ENCODE data around the gene TULP1.
A peak's percentile ranks its signal among the peaks of the same experiment; 100 is the strongest.

The TULP1 gene

GRCh38 chr6:35498422-35499067 is 14.2 kb downstream of the TULP1 start:
- peak in 1 of 2 donors; percentile 36 for DNase-seq
- peak overlapping the region; percentile 98 for H3K27ac ChIP-seq (ENCODE audit: low read depth, low read length)
- H4K91ac ChIP-seq (ENCODE audit: low read depth, low read length) = peak overlapping the region; percentile 97
- no peaks in the 10 kb centered on the region for H3K27me3 ChIP-seq (ENCODE audit: insufficient read depth, low read length)
- H3K18ac ChIP-seq (ENCODE audit: low read length) = peak overlapping the region; percentile 95
- H3K79me1 ChIP-seq (ENCODE audit: low read length) = peaks cover 47% of the 10 kb centered on the region
- peak overlapping the region; percentile 97 for H3K14ac ChIP-seq (ENCODE audit: low read length)
- WGBS (ENCODE audit: extremely low coverage, insufficient coverage, insufficient read length) = no CpG with 5 or more reads among the region's 14 CpGs
- peak overlapping the region; percentile 88 for H2BK5ac ChIP-seq (ENCODE audit: low read depth, low read length, poor library complexity)
- H3K4ac ChIP-seq (ENCODE audit: low read depth, low read length) = peak overlapping the region; percentile 87
- H2AFZ ChIP-seq (ENCODE audit: insufficient read depth, low read length, poor library complexity) = peak overlapping the region; percentile 58
- H2AK5ac ChIP-seq (ENCODE audit: low read length) = peak overlapping the region; percentile 84
- peak overlapping the region; percentile 66 for H3K4me2 ChIP-seq (ENCODE audit: low read length)
- H4K8ac ChIP-seq (ENCODE audit: low read depth, low read length) = peak overlapping the region; percentile 93
- peak overlapping the region; percentile 43 for H2BK12ac ChIP-seq (ENCODE audit: low read length)
- H3K4me3 ChIP-seq (ENCODE audit: low read depth, low read length) = peak overlapping the region; percentile 90
- peak overlapping the region; percentile 99 for H2BK120ac ChIP-seq (ENCODE audit: insufficient read depth, low read length, poor library complexity)
- no peak overlapping the region for H3K23ac ChIP-seq (ENCODE audit: low read length)
- peaks cover 3% of the 10 kb centered on the region for H3K9me3 ChIP-seq (ENCODE audit: insufficient read depth, low read depth, low read length)
- peak overlapping the region; percentile 98 for H3K9ac ChIP-seq (ENCODE audit: low read length)
- peaks cover 29 to 38% of the 10 kb centered on the region in 2 experiments for H3K4me1 ChIP-seq (ENCODE audit: control insufficient read depth in 1 of 2, insufficient read depth in 2 of 2, low read length in 2 of 2)
- H3K79me2 ChIP-seq (ENCODE audit: control insufficient read depth, insufficient read depth, low read length, poor library complexity) = peaks cover 46% of the 10 kb centered on the region
- H4K12ac ChIP-seq (ENCODE audit: low read depth, low read length) = peak overlapping the region; percentile 43
- H3K36me3 ChIP-seq (ENCODE audit: control insufficient read depth in 1 of 2, insufficient read depth in 2 of 2, low read length in 2 of 2) = peaks cover 3 to 4% of the 10 kb centered on the region in 2 experiments

GRCh38 chr6:35497571-35498421 is 14.9 kb downstream of the TULP1 start:
- H3K27me3 ChIP-seq (ENCODE audit: insufficient read depth, low read length) = no peaks in the 10 kb centered on the region
- peak overlapping the region; percentile 63 for H4K12ac ChIP-seq (ENCODE audit: low read depth, low read length)
- peak overlapping the region; percentile 98 for H3K9ac ChIP-seq (ENCODE audit: low read length)
- H4K91ac ChIP-seq (ENCODE audit: low read depth, low read length) = peak overlapping the region; percentile 97
- H2BK120ac ChIP-seq (ENCODE audit: insufficient read depth, low read length, poor library complexity) = peak overlapping the region; percentile 99
- H3K4me2 ChIP-seq (ENCODE audit: low read length) = peak overlapping the region; percentile 66
- H3K4me3 ChIP-seq (ENCODE audit: low read depth, low read length) = peak overlapping the region; percentile 90
- peaks cover 6 to 8% of the 10 kb centered on the region in 2 experiments for H3K36me3 ChIP-seq (ENCODE audit: control insufficient read depth in 1 of 2, insufficient read depth in 2 of 2, low read length in 2 of 2)
- peak overlapping the region; percentile 58 for H2BK12ac ChIP-seq (ENCODE audit: low read length)
- peak overlapping the region; percentile 87 for H3K4ac ChIP-seq (ENCODE audit: low read depth, low read length)
- no CpG with 5 or more reads among the region's 77 CpGs for WGBS (ENCODE audit: extremely low coverage, insufficient coverage, insufficient read length)
- DNase-seq = peak in 1 of 2 donors; percentile 56
- peaks cover 51% of the 10 kb centered on the region for H3K79me2 ChIP-seq (ENCODE audit: control insufficient read depth, insufficient read depth, low read length, poor library complexity)
- peak overlapping the region; percentile 93 for H4K8ac ChIP-seq (ENCODE audit: low read depth, low read length)
- peak overlapping the region; percentile 98 for H3K27ac ChIP-seq (ENCODE audit: low read depth, low read length)
- H3K9me3 ChIP-seq (ENCODE audit: insufficient read depth, low read depth, low read length) = peaks cover 3% of the 10 kb centered on the region
- peak overlapping the region; percentile 71 for H2AFZ ChIP-seq (ENCODE audit: insufficient read depth, low read length, poor library complexity)
- peak overlapping the region; percentile 88 for H2BK5ac ChIP-seq (ENCODE audit: low read depth, low read length, poor library complexity)
- peak overlapping the region; percentile 98 for H2AK5ac ChIP-seq (ENCODE audit: low read length)
- H3K23ac ChIP-seq (ENCODE audit: low read length) = no peak overlapping the region
- H3K4me1 ChIP-seq (ENCODE audit: control insufficient read depth in 1 of 2, insufficient read depth in 2 of 2, low read length in 2 of 2) = peaks cover 36 to 45% of the 10 kb centered on the region in 2 experiments
- H3K14ac ChIP-seq (ENCODE audit: low read length) = peak overlapping the region; percentile 97
- H3K79me1 ChIP-seq (ENCODE audit: low read length) = peaks cover 53% of the 10 kb centered on the region
- peak overlapping the region; percentile 95 for H3K18ac ChIP-seq (ENCODE audit: low read length)

GRCh38 chr6:35496841-35497570 is 15.7 kb downstream of the TULP1 start, which contains the start of gene TEAD3:
Gene TEAD3, minus strand, starts transcription at chr6:35497079.
- Histone ChIP-seq H2BK12ac (ENCODE audit: low read length) (peak within 1 kb of the TSS; percentile 73), H3K79me1 (ENCODE audit: low read length) (peaks cover 60% of the 10 kb centered on the region), H3K4me3 (ENCODE audit: low read depth, low read length) (peak within 1 kb of the TSS; percentile 90), H3K14ac (ENCODE audit: low read length) (peak within 1 kb of the TSS; percentile 99), H3K4me2 (ENCODE audit: low read length) (peak within 1 kb of the TSS; percentile 69), H3K9ac (ENCODE audit: low read length) (peak within 1 kb of the TSS; percentile 98), H3K36me3 (ENCODE audit: control insufficient read depth in 1 of 2, insufficient read depth in 2 of 2, low read length in 2 of 2) (peaks cover 6 to 8% of the 10 kb centered on the region in 2 experiments), H4K91ac (ENCODE audit: low read depth, low read length) (peak within 1 kb of the TSS; percentile 97), H2BK5ac (ENCODE audit: low read depth, low read length, poor library complexity) (peak within 1 kb of the TSS; percentile 98), H3K4me1 (ENCODE audit: control insufficient read depth in 1 of 2, insufficient read depth in 2 of 2, low read length in 2 of 2) (peaks cover 44 to 53% of the 10 kb centered on the region in 2 experiments), H3K9me3 (ENCODE audit: insufficient read depth, low read depth, low read length) (peaks cover 3% of the 10 kb centered on the region), H4K12ac (ENCODE audit: low read depth, low read length) (peak within 1 kb of the TSS; percentile 87), H3K23ac (ENCODE audit: low read length) (no peak within 1 kb of the TSS), H2AK5ac (ENCODE audit: low read length) (peak within 1 kb of the TSS; percentile 98), H2BK120ac (ENCODE audit: insufficient read depth, low read length, poor library complexity) (peak within 1 kb of the TSS; percentile 99), H4K8ac (ENCODE audit: low read depth, low read length) (peak within 1 kb of the TSS; percentile 93), H2AFZ (ENCODE audit: insufficient read depth, low read length, poor library complexity) (peak within 1 kb of the TSS; percentile 71), H3K18ac (ENCODE audit: low read length) (peak within 1 kb of the TSS; percentile 98), H3K27me3 (ENCODE audit: insufficient read depth, low read length) (no peaks in the 10 kb centered on the region), H3K79me2 (ENCODE audit: control insufficient read depth, insufficient read depth, low read length, poor library complexity) (peaks cover 56% of the 10 kb centered on the region), H3K4ac (ENCODE audit: low read depth, low read length) (peak within 1 kb of the TSS; percentile 99), H3K27ac (ENCODE audit: low read depth, low read length) (peak within 1 kb of the TSS; percentile 98)
- WGBS (ENCODE audit: extremely low coverage, insufficient coverage, insufficient read length) = no CpG with 5 or more reads among the region's 98 CpGs
- peak; percentile 56 to 68 for DNase-seq
